ENCODE measurements around the gene SVEP1.

DNA sequence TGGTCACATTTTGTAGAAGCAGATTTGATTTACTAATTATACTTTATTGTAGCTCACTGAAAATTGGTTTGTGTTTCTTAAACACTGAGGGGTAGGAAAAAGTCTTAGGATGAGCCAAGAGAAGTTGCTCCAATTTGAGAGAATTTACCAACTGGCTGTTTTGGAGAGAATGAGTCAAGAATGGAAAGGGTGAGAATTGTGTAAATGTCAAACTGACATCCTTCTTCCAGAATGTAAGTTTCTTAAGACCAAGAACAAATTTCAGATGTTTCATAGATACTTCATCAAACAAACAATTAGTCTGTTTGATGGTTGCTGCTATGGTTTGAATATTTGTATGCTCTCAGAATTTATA lies 135.7 kb downstream of the SVEP1 start:
- TF ChIP-seq, protein P1, sequence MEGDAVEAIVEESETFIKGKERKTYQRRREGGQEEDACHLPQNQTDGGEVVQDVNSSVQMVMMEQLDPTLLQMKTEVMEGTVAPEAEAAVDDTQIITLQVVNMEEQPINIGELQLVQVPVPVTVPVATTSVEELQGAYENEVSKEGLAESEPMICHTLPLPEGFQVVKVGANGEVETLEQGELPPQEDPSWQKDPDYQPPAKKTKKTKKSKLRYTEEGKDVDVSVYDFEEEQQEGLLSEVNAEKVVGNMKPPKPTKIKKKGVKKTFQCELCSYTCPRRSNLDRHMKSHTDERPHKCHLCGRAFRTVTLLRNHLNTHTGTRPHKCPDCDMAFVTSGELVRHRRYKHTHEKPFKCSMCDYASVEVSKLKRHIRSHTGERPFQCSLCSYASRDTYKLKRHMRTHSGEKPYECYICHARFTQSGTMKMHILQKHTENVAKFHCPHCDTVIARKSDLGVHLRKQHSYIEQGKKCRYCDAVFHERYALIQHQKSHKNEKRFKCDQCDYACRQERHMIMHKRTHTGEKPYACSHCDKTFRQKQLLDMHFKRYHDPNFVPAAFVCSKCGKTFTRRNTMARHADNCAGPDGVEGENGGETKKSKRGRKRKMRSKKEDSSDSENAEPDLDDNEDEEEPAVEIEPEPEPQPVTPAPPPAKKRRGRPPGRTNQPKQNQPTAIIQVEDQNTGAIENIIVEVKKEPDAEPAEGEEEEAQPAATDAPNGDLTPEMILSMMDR (IDR thresholded peaks at IDR 0.05) = no peak
- TF ChIP-seq SIN3A (IDR thresholded peaks at IDR 0.05; ENCODE audit: borderline replicate concordance, insufficient read depth, low read depth, low read length) = no peak
- TF ChIP-seq TCF7L2 (IDR thresholded peaks at IDR 0.05; ENCODE audit: low read depth, low read length) = no peak
